Right lobe of liver (tissue), 4 donors: ENCODE data around the gene FIBIN.

ENCODE experiments used
- POLR2A ChIP-seq: fragments of 450-650 bp; IDR thresholded peaks from one replicate; pipeline ENCODE4 v1.6.1; 2017; ENCODE audit warnings: antibody characterized with exemption, mild to moderate bottlenecking
- TF ChIP-seq, protein P1 (sequence below), 4 donors: fragments of 200-600 bp in 3 of 4; fragments of 450-650 bp in 1 of 4; IDR thresholded peaks; one replicate each; pipeline versions ENCODE4 v1.5.1 to v1.8.0; 2016 to 2022; ENCODE audit warnings: antibody characterized with exemption in 4 of 4, mild to moderate bottlenecking in 2 of 4
- donor health status: DM: no; HTN: no; CAD: no.
- donor health status: DM: no; HTN: no; CAD: no.
- donor health status: DM: no; HTN: yes; CAD: no.

DNA sequence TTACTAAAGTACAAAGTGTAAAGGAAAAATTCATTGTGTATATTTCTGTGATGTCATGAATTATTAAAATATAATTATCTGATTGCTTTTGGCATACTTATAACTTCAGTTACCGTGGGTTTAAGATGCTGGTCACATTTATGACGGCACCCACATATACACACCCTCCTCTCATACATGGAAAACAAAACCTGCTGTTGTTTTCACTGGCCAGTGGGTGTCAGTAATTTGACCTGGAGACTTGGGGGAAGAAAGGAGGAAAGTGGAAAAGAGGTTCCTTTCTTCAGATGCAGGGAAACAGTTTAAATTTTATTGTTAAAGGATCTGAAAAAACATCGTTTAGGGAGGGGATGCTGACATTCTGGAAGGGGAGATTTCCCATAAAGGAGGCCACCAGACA lies 46.0 kb downstream of the FIBIN start:
- TF ChIP-seq, protein P1, sequence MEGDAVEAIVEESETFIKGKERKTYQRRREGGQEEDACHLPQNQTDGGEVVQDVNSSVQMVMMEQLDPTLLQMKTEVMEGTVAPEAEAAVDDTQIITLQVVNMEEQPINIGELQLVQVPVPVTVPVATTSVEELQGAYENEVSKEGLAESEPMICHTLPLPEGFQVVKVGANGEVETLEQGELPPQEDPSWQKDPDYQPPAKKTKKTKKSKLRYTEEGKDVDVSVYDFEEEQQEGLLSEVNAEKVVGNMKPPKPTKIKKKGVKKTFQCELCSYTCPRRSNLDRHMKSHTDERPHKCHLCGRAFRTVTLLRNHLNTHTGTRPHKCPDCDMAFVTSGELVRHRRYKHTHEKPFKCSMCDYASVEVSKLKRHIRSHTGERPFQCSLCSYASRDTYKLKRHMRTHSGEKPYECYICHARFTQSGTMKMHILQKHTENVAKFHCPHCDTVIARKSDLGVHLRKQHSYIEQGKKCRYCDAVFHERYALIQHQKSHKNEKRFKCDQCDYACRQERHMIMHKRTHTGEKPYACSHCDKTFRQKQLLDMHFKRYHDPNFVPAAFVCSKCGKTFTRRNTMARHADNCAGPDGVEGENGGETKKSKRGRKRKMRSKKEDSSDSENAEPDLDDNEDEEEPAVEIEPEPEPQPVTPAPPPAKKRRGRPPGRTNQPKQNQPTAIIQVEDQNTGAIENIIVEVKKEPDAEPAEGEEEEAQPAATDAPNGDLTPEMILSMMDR (IDR thresholded peaks at IDR 0.05): peak in 3 of 4 donors; percentile 12 to 31 (median 20)
- no peak for TF ChIP-seq POLR2A
